Tongue (tissue), 2 donors: ENCODE data around the gene SERTAD3. TPM values are rescaled to one million over a fixed set of nuclear protein-coding genes. Genes with fewer than 3 reads are reported as not detected.
A peak's percentile ranks its signal among the peaks of the same experiment; 100 is the strongest.

Experiments used
- DNase-seq: peaks from one replicate; pipeline ENCODE4 v3.0.0-alpha.2; 2015
- total RNA-seq: library from RNA; depleted of rRNA; stranded (reverse); fragments of >200 nt; gene quantifications from one replicate; pipeline ENCODE4 v1.2.3, GENCODE V29; 2014

Gene SERTAD3
- total RNA-seq, 1 donor from 2014 or later, result 42.3 TPM

DNA sequence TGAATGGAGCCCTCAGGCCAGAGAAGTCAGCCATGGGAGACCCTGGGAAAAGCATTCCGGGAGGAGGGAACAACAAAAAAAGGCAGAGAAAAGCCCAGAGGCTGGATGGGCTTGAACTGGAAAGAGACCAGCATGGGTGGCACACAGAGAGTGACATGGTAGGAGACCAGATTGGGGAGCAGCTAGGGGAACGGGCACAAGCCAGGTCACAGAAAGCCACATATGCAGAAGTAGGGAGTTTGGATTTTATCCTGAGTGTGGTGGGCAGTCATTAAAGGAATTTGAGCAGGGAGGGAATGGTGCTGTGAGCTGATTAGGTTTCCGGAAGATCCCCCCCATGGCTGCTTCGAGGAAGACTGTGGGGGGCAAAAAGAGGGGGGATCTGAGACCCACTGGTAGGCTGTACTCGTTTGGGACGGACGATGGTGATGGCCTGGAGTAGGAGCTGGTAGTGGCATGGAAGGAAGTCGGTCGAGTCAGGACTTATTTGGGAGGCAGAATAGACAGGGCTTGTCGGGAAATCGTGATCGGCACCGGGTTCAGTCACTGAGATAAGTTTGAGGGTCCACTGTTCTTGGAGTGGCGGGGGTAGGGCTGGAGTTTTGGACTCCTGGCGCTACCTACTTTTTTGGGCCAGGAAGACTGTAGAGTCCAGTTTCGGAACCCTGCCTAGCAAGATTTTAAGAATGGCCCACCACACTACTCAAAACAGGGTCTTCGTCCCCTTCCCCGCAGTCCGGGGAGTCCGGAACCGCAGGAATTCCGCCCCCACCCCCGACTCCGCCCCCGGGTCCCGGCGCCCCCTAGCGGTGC, 19.3 kb downstream of the SERTAD3 start:
- peak; percentile 37 for DNase-seq

DNA sequence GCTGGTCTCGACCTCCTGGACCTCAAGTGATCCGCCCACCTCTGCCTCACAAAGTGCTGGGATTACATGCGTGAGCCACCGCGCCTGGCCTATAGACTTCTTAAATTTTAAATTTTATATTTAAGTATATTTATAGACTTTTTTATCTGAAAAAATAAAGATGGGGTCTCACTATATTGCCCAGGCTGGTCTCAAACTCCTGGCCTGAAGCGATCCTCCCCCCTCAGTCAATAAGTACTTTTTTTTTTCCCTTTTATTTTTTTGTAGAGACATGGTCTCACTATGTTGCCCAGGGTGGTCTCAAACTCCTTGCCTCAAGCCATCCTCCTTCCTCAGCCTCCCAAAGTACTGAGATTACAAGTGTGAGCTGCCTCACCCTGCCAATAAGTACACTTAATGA, 20.2 kb downstream of the SERTAD3 start:
- DNase-seq, result no peak

DNA sequence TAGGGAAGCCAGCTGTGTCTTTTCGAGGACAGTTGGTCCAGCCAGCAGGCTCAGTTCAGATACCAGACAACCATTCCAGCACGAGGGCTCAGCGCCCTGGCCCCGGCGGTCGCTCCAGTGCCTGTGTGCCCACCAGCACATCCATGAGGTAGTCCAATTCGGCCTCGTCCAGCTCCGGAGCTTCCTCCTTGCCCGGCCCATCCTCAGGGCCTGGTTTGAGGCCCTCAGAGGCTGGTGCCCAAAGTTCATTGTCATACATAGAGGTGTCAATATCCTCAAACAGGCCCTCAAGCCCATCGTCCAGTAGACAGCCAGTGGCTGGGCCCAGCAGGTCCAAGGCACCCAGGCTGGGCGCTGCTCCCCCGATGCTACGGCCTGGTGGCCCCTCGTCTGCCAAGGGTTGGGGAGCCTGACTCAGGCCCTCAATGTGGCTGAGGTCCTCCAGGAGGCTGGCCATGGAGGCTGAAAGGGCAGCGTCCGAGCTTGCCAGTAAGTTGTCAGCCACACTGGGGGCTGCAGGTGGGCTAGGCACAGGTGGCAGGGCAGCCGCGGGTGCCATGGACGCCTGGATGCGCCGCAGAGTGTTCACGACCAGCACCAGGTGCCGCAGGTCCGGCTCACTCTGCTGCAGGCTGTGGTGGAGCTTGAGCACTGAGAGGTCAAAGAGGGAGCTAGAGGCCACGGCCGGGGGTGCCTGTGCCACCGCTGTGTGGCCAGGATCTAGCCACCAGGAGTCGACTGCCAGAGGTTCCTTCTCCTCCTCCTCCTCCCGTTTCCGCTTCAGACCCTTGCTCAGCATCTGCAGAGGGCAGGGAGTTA, 21.2 kb downstream of the SERTAD3 start:
- DNase-seq, result no peak

DNA sequence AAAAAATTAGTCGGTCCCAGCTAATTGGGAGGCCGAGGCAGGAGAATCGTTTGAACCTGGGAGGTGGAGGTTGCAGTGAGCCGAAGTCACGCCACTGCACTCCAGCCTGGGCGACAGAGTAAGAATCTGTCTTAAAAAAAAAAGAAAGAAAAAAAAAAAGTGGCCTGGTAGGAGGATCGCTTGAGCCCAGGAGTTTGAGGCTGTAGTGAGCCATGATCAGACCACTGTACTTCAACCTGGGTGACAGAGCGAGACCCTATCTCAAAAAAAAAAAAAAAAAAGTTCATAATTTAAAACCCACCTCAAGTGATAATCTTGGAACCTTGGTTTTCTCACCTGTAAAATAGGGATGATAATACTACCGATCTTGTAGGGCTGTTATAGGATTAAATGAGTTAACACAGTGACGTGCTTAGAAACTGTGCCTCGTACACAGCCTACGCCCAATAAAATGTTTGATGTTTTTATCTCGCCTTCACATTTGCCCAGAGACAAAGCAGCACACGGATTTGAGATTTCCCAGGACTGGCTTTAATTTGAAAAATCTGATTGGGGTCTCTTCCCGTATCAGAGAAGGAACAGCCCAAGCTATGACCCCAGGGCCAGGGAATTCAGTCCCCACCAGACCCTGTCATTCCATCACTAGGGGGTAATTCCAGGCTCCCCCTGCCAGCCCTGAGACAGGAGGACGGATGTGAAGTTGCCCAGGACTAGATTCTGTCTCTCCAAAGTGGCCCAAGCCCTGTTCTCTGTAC, 22.0 kb downstream of the SERTAD3 start:
- no peak for DNase-seq

DNA sequence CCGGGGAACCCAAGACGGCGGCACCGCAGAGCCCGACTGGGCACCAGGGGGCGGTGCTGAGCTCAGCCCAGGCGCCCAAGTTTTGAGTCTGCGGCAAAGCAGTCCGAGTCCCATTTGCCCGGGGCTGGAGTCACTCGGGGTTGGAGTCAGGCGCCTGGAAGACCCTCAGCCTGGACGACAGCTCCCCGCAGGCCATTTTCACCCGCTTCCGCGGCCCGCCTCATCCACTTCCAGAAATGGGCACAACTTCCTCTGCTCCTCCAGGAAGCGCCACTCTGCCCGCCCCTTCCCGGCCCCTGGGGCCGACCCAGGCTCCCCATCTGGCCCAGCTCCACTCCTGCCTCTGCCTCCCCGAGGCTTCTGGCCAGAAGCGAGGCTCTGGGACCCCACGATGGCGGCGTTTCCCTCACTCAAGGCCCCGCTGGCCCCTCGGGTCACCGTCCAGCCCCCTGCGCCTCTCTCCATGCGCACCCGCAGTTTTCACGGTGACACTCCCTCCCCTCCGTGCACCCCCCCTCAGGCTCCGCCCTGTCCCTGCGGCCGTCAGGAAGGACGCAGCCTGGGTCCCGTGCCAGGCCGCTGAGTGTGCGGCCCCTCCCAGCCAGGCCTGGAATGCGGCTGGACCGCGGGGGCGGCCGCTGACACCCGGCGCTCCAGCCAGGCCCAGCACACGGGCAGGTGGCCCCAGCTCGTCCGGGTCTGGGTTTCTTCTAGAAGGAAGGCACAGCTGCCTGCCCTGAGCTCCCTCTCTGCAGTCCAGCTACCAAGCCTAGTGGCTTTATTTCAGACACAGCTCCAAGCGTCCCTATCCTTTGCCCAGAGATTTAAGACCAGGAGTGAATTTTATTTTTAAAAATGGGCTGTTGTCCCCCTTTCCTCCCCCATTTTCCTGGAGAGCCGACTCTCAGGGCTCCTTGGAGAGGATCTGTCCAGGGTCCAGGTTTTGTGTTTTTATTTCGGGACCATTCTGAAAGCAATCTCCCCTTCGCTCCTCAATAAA, 23.1 kb downstream of the SERTAD3 start:
- DNase-seq, result peak; percentile 97

DNA sequence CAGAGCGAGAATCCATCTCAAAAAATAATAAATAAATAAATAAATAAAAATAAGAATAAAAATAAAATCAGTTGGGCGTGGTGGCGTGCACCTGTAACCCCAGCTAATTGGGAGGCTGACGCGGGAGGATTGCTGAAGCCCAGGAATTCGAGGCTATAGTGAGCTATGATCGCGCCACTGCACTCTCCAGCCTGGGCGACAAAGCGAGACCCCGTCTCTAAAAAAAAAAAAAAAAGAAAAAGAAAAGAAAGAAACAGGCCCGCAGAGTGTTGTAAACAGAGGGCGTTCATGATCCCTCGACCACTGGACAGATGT, 23.7 kb downstream of the SERTAD3 start:
- DNase-seq, result no peak

DNA sequence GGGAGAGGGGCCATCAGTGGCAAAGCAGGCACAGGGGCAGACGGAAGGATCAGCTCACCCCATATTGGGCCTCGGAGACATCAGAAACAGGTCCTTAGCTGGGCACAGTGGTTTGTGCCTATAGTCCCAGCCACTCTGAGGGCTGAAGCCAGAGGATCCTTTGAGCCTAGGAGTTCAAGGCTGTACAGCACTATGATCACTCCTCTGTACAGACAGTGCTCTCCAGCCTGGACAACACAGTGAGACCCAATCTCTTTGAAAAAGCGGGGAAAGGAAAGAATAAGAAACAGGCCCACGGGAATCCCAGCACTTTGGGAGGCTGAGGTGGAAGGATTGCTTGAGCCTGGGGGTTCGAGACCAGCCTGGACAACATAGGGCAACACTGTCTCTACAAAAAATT, 24.4 kb downstream of the SERTAD3 start:
- no peak for DNase-seq

DNA sequence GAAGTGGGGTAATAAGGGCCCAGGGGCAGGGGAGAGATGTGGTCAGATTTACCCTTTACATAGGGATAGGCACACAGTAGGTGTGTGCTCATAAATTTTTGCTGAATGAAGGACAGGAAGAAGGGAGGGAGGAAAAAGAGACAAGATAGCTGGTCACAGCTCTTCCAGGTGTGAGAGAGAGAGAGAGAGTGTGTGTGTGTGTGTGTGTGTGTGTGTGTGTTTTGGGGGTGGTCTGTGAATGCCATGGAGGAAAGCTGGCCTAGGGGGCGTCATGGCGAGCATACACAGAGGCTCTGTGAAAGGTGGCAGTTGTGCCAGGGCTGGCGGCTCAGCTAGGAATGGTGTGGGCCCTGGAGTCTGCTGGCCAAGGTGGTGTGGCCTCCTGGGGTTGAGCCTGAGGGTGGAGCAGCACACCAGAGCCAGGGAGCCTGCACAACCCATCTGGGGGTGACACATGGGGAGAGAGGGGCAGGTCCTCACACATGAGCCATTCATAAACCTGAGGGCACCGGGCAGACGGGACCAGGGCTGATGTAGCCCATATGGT, 25.0 kb downstream of the SERTAD3 start:
- DNase-seq, result no peak

DNA sequence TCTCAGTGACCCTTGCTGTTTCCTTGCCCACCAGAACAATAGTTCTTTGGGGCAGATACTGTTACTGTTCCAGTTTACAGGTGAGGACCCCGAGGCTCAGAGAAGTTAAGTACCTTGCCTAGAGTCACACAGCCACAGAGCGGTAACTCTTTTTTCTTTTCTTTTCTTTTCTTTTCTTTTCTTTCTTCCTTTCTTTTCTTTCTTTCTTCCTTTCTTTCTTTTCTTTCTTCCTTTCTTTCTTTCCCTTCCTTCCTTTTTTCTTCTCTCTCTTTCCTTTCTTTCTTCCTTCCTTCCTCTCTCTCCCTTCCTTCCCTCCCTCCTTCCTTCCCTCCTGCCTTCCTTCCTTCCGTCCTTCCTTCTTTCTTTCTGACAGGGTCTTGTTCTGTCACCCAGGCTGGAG, 26.1 kb downstream of the SERTAD3 start:
- DNase-seq, result no peak

DNA sequence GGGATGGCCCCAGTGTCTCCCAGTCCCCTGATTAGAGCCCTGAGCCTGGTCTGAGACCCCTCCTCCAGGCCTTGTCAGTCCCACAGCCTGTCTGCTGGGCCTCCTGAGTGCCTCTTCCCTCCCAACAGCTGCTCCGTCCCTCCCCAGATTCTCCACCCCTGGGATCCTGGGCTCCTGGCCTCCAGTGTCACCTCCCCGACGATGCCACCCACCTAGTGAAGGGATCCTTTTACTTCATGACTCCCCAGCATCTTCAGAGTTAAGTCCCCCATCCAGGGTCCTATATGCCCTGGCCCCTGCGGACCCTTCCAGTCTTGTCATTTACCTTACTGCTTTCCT, 26.5 kb downstream of the SERTAD3 start:
- no peak for DNase-seq

DNA sequence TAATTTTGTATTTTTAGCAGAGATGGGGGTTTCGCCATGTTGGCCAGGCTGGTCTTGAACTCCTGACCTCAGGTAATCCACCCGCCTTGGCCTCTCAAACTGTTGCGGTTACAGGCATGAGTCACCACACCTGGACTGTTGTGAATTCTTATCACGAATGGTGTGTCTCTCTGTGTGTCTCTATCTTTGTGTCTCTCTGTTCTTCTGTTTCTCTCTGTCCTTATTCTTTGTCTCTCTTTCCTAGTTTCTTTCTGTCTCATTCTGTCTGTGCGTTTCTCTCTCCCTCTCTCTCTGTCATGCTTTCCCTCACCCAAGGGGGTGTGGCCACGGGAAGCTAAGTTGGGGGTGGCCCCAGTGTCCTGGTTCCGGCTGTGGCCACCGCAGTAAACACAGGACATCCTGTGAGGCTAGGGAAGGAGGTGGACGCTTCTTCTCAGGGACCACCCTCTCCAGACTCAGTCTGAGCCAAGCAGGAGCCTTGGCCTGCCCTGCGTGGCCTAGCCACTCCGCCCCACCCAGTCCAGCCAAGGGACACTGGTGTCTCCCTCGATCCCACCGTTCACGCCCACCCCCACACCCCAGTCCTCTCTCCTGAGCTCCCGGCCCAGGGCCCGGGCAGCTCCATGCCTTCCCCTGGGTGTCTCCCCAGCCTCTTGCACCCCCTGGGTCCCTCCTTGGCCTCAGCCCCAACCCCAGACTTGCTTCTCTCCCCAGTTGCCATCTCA, 27.1 kb downstream of the SERTAD3 start:
- peak; percentile 54 for DNase-seq

DNA sequence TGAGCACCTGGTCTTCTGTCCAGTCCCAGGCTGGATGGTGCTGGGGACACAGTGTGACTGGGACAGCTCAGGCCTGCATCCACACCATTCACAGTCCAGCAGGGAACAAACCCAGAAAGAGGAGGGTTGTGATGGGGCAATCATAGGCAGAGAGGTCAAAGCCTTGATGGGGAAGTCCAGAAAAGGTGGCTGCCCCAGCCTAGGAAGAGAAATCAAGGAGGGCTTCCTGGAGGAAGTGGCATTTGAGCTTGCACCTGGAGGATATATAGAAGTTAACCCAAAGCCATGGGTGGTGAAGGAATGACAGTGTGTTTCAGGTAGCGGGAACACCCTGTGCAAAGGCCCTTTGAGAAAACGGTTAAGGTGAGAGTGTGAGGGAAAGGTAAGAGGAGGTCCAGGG, 28.4 kb downstream of the SERTAD3 start:
- DNase-seq, result no peak

DNA sequence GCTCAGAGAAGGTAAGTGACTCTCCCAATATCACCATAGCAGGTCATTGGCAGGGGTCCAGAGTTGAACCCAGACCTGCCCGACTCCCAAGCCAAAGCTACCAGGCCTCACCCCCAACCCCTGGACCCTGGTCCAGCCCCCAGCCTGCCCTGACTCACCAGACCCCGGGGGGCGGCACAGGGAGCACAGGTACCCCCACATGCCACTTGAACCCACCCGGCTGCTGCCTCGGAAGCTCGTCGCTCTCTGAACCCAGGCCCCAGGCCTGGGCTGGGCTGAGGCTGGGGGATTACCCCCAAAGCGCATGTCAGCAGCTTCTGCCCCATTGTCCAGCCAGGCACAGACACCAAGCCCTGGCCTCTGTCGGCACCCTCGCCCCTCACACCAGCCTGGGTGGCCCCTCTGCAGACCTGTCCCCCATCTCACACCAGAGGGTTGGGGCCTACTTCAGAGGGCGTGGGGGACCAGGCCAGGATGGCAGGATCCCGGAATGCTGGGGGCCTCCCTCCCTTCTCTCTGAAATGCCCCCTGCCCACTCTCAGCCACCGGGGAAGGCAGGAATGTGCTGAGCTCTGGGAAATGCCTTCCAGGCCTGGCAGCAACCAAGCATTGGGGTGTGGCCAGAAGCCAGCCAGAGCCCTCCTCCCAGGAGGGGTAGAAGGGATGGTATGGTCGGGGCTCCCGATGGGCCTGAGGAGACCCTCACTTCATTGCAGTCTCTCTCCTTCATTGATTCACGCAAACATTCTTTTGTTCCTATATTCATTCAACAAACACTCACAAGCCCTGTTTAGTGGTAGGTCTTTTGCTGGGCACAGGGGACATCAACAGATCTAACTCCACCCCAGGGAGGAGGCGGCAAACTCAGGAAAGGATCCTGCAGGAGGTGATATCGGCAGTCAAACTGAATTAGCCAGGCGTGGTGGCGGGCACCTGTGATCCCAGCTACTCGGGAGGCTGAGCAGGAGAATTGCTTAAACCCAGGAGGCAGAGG, 29.3 kb downstream of the SERTAD3 start:
- no peak for DNase-seq

DNA sequence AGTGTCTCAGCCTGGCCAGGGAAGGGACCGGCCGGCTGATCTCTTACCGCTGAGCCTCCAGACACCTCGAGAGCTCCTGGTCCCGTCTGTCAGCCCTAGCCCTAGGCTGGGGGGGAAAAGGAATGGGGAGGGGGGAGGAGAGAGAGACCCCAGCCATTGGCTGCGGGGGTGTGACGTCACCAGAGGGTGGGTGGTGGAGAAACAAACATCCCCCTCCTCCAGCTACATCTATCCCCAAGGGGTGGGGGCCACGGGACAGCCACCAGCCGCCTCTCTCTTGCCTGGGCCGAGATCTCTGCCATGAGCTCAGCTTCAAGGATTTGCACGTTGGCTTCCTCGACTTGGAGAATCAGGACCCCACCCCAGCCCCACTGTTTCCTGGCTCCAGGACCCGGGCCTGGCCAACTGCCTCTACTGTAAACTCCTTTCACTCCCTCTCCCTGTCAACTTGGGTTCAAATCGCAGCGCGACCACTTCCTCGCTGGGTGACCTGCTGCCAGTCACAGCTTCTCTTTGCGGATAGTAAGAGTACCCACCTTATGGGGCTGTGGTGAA, 30.8 kb downstream of the SERTAD3 start, which contains the start of gene PRX:
PRX (minus strand) TSS at position 88 of the 555 bp plus-strand sequence. CDS start 5,446 bp downstream, outside the sequence.
- DNase-seq, result peak; percentile 71

DNA sequence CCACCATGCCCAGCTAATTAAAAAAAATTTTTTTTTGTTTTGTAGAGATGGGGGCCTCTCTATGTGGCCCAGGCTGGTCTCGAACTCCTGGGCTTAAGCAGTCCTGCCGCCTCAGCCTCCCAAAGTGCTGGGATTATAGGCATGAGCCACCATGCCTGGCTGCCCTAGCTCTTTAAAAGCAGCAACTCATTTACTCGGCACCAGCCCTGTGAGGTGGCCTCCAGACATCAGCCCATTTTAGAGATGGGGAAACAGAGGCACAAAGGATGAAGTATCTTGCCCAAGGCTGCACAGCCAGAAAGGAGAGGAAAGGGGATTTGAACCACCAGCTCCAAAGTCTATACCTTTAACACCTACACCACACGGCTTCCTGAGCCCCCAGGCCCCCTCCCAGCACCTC, 31.3 kb downstream of the SERTAD3 start:
- DNase-seq, result no peak

DNA sequence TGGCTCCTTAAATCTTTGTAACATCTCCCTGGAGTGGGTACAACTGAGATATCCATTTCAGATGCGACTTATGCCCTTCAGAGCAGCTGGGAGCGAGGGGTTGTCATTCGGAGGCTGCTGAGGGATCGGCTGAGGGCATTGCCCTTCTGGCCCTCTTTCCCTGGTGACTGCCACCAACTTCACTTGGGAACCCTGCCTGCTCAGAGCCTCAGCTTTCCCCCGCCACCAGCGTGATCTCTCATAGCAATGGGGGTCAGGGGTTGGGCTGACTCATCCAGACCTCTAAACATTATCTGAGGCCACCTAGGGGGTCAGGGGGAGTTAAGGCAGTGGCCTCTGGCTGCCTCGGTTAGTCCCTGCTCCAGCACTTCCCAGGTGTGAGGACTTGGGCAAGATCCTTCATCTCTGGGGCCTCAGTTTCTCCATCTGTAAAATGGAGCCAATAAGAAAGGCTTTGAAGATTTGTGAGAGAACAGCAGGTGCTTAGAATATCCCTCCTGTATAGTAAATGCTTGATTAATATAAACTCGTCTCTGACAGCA, 32.1 kb downstream of the SERTAD3 start:
- no peak for DNase-seq

DNA sequence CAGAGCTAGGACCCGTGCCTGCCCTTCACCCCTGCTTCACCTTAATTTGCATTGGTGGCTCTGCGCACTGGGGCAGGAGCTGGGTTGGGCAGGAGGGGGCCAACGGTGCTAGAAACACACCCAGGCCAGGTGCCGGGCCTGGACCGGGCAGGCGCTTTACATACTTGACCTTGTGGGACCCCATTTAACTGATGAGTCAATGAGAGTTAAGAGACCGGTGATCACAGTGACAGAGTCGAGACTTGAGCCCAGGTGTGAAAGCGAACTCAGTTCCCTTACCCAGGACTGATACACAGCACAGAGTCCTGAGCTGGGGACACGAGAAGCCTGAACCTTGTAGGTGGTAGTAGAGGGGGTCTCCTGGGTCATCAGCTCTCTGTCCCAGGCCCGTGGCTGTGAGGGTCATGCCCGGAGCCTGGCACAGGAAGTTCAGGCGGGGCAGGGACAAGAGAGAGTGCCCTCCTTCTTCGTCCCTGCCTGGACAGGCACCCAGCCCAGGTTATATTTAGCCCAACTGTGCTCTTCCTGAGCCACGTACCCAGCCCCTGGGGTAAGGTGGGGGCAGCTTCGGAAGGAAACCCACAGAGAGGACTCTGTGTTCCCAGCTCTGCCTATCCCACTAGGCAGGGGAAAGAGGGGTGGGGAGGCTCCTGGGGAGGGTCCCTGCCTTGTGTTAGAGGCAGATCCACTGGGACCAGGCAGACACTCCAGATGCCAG, 32.9 kb downstream of the SERTAD3 start:
- no peak for DNase-seq

DNA sequence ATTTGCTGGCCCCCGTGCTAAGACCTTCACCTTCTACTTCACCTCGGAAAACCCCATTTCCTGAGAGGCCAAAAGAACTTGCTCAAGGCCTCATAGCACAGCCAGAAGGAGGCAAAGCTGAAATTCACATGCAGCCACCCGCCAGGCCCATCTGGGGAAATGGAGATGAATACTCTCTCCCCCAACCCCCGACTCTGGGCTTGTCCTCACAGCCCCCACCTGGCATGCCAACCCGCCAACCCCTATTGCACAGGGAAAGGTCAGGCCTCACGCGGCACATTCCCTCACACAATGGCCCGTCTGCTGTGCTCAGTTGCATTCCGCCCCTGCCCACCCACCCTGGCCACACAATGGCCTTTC, 34.1 kb downstream of the SERTAD3 start:
- DNase-seq, result no peak
